HG03342 (cell line): Measurements from ENCODE around the gene RPS25.
"Not testable (repeated sequence)": the region's sequence is repeated elsewhere in the genome, so short reads cannot be mapped to it uniquely, and the experiment has no call there.

ENCODE experiments used
- ATAC-seq: cut with Tn5 transposase; IDR thresholded peaks from one replicate; pipeline ENCODE4 v1.9.1; 2021; ENCODE audit warnings: mild to moderate bottlenecking, moderate library complexity; ENCODE audit not compliant: unreplicated experiment

RPS25 gene

GRCh38 chr11:119018074-119018938 lies at the start of gene RPS25, which contains the start of gene TRAPPC4:
Gene RPS25 (minus strand): TSS chr11:119018343. CDS start chr11:119018284, 59 bp downstream.
Gene TRAPPC4 (plus strand): TSS chr11:119018766. CDS start chr11:119018796, 30 bp downstream.
- ATAC-seq: peak; percentile 79

GRCh38 chr11:119067371-119068222 lies 49.5 kb upstream of the RPS25 start, which contains the start of gene VPS11:
Gene VPS11 (plus strand): TSS chr11:119067818. CDS start chr11:119067824, 6 bp downstream.
- ATAC-seq: peak; percentile 91

DNA sequence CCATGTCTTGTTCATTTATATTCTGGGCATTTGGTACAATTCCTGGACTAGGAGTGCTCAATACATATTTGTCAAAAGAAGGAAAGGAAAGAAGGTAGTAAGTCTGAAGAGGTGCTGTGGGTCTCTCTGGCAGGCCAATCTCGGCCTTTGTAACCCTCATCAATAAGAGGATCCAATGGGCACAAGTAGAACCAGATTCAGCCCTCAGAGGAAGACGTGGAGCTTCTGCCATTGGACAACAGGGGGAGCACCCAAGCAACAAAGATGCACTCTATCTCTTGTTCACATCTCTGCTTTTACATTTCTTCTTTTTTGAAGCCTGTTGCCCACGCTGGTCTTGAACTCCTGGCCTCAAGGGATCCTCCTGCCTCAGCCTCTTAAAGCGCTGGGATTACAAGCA lies 47.2 kb upstream of the RPS25 start:
- no peak for ATAC-seq

- ATAC-seq: no peak
Measured at GRCh38 chr11:119062779-119063178, 44.6 kb upstream of the RPS25 start.

DNA sequence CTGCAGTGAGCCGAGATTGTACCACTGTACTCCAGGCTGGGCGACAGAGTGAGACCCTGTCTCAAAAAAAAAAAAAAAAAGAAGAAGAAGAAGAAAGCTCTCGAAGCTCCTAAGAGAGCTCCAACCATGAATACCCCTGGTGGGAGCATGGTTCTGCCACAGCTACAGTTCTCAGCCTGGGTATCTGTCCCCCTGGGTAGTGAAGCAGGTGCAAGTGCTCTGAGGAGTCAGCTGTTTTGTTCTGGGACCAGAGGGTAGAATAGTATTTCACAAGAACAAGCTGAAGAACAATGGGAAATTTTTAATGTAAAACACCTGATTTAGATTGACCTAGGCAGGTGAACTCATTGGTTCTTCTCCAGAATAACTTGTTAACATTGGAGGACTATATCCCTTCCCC lies 43.1 kb upstream of the RPS25 start:
- no peak for ATAC-seq

DNA sequence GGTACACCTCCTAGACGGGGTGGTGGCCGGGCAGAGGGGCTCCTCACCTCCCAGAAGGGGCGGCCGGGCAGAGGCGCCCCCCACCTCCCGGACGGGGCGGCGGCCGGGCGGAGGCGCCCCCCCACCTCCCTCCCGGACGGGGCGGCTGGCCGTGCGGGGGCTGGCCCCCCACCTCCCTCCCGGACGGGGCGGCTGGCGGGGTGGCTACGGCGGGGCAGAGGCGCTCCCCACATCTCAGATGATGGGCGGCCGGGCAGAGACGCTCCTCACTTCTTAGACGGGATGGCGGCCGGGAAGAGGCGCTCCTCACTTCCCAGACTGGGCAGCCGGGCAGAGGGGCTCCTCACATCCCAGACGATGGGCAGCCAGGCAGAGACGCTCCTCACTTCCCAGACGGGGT lies 41.0 kb upstream of the RPS25 start:
- not testable (repeated sequence) for ATAC-seq

GRCh38 chr11:119057000-119057769 lies 39.0 kb upstream of the RPS25 start, which contains the start of gene HYOU1:
Gene HYOU1 (minus strand): TSS chr11:119057205. CDS start chr11:119056160, 1,045 bp downstream.
- peak; percentile 90 for ATAC-seq

DNA sequence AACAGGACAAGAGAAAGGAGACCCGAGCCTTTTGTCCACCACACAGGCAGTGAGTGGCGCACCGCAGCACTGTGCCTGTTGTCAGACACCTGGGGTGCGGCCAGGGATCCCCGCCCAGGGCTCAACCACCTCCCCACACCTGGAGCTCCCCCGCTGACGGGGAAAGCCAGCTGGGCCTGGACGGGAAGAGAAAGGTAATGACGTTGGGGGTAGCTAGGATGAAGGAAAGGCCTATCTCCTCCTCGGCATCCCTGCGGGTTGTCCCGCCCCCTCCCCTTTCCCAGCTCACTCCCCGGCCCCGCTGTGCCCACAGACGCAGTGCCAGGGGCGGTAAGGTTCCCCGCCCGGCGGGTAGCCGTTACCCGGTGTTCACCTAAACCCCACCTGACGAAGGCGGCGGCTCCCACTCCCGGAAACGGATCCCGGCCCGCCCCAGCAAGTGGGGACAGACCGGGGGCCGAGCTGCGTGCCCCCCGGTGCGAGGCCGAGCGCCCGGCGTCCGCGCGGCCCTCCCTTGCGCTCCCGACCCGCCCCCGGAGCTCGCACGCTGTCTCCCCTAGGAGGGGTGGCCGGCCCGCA lies 38.4 kb upstream of the RPS25 start:
- ATAC-seq: peak; percentile 6

DNA sequence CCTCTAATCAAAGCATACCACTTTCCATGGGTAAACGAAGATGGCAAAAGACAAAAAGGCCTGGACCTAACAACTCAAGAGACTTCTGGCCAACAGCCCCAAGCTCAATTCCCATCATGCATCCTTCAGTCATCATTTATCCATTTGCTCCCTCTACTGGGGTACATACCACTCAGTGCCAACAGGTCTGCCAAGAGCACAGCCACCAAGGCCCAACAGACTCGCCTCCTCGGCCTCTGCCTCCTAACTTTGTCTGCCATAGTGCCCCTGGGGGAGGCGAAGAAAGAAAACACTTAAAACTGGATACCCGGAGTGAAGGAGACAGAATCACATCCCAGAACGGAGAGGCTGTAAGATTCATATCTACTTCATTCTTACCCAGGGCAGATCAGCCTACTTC lies 37.8 kb upstream of the RPS25 start:
- ATAC-seq: no peak

DNA sequence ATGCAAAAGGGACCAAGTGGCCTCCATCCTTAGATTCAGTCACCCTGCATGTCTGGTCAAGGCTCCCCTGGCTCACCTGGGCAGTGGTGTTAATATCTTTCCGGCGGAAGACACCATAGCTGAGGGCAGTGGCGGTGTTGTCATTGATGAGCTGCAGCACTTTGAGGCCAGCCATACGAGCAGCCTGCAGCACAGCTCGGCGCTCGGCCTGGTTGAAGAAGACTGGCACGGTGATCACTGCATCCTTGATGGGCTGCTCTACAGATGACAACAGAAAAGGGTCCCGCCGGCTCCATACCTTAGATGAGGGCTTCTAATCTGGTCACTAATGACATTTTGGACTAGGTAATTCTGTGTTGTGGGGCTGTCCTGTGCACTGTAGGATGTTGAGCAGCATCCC lies 36.3 kb upstream of the RPS25 start:
- ATAC-seq: no peak

GRCh38 chr11:119052163-119052814 lies 34.1 kb upstream of the RPS25 start:
- ATAC-seq: no peak

GRCh38 chr11:119051440-119052162 lies 33.5 kb upstream of the RPS25 start:
- ATAC-seq: peak; percentile 48

- no peak for ATAC-seq
Measured at GRCh38 chr11:119049081-119049480, 30.9 kb upstream of the RPS25 start.

DNA sequence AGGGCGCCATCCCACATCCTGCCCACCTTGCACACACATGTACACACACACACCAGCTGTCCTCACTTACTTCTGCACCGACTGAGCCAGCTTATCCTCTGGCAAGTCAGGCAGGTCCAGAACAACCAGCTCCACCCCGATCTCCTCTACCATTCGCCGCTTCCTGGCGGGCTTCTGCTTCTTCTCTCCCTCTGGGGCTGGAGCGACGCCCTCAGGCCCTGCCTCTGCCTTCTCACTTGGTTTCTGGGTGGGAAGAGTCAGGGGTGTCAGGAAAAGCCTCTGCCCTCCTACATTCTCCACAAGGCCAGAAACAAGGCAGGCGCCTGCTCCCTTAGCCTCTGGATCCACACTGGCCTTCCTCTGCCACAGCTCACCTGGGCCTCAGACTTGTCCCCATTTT lies 30.5 kb upstream of the RPS25 start:
- no peak for ATAC-seq

- ATAC-seq: no peak
Measured at GRCh38 chr11:119047205-119047604, 29.1 kb upstream of the RPS25 start.

DNA sequence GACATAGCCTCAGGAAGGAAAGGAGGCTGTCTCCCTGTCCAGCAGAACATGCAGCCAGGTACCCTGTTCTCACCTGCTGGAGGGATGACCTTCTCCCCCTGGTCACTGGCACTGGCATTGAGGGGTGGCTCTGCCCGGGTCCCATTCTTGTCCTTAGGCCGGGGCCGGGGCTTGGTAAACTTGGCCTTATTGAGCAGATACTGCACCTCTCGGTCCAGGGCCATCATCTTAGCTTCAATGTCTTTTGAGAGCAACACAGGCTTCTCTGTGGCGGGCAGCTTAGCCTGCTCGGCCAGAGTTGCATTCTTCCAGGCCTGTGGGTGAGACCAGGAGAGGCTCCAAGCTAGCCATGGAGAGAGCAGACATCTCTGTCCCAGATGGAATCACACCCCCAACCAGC lies 28.3 kb upstream of the RPS25 start:
- no peak for ATAC-seq

GRCh38 chr11:119044708-119045107 lies 26.6 kb upstream of the RPS25 start:
- no peak for ATAC-seq

DNA sequence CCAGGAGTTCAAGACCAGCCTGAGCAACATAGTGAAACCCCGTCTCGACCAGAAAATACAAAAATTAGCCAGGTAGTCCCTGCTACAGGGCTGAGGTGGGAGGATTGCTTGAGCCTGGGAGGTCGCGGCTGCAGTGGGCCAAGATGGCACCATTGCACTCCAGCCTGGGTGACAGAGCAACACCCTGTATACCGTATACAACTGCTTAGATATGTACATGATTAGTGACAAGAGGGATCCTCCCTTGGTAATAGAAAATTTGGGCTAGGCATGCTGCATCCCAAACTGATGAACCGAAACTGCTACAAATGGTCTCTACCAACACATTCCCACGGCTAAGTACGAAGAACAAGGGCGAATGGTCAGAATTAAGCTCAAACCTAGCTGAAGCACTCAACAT lies 24.8 kb upstream of the RPS25 start:
- no peak for ATAC-seq

DNA sequence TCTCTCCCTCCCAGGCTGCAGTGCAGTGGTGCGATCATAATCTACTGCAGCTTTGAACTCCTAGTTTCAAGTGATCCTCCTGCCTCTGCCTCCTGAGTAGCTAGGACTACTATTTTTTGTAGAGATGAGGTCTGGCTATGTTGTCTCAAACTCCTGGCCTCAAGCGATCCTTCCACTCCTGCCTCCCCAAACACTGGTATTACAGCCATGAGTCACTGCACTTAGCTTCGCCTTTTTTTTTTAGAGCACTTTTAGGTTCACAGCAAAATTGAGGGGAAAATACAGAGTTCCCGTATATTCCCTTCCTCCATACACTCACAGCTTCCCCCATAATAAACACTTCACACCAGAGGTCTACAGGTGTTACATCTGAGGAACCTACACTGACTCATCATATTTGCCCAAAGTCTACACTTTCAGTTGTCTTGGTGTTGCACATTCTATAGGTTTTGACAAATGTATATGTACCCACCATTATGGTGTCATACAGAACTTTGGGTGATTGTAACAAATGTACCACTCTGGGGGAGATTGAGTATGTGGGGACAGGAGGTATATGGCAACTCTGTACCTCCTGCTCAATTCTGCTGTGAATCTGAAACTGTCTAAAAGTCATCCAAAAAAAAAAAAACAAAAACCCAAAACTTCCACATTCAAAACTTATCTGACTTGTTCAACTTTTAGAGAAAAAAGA lies 23.8 kb upstream of the RPS25 start:
- ATAC-seq: no peak
